Lower lobe of right lung (tissue), 2 donors: ENCODE results near the gene EFCAB8. TPM values are rescaled to one million over a fixed set of nuclear protein-coding genes. Genes with fewer than 3 reads are reported as not detected.

Experiments used
- ATAC-seq, 2 donors: fragments of 200-7000 bp; cut with Tn5 transposase; one replicate each; pipeline ENCODE4 v1.9.1; 2020 to 2022; ENCODE audit warnings: mild to moderate bottlenecking in 2 of 2, moderate library complexity in 2 of 2
- DNase-seq: peaks from one replicate; pipeline ENCODE4 v3.0.0-alpha.2; 2020
- H3K27ac ChIP-seq: fragments of 200-600 bp; one replicate; pipeline ENCODE4 v1.8.0; 2022
- H3K27me3 ChIP-seq: fragments of 200-600 bp; one replicate; pipeline ENCODE4 v1.8.0; 2022; ENCODE audit warnings: low read depth
- H3K36me3 ChIP-seq: fragments of 200-600 bp; one replicate; pipeline ENCODE4 v1.8.0; 2022; ENCODE audit warnings: mild to moderate bottlenecking
- H3K4me1 ChIP-seq: fragments of 200-600 bp; one replicate; pipeline ENCODE4 v1.8.0; 2022
- H3K4me3 ChIP-seq: fragments of 200-600 bp; one replicate; pipeline ENCODE4 v1.8.0; 2022; ENCODE audit warnings: mild to moderate bottlenecking
- H3K9me3 ChIP-seq: fragments of 200-600 bp; one replicate; pipeline ENCODE4 v1.8.0; 2022
- CTCF ChIP-seq: fragments of 200-600 bp; IDR thresholded peaks from one replicate; pipeline ENCODE4 v1.8.0; 2022; ENCODE audit warnings: antibody characterized with exemption, mild to moderate bottlenecking
- intact Hi-C: fragments of 100-400 bp; cut with DNase I; formaldehyde crosslinking; loops from one replicate; pipeline ENCODE4 v1.11.0; 2022
- total RNA-seq: library from RNA; stranded (reverse); fragmentation: NEBNext Ultra II Directional; extraction: Animal tissue kit (Norgen Biotek cat#: 25700); gene quantifications from one replicate; pipeline ENCODE4 v1.2.1, GENCODE V29; 2021
- donor health status: DM: no; HTN: yes; CAD: no; lungs with severe emphysema.

EFCAB8 gene
- total RNA-seq, 1 donor from 2014 or later, result 0.30 TPM

- no peaks in the 10 kb centered on the region for H3K36me3 ChIP-seq
- H3K27ac ChIP-seq, result no peak overlapping the region
- H3K4me1 ChIP-seq, result no peaks in the 10 kb centered on the region
- no peak overlapping the region for H3K4me3 ChIP-seq
- no peak for TF ChIP-seq CTCF
- intact Hi-C loops, result no loop called here
- H3K27me3 ChIP-seq, result no peaks in the 10 kb centered on the region
- no peak for ATAC-seq
- DNase-seq, result no peak
- no peaks in the 10 kb centered on the region for H3K9me3 ChIP-seq
Measured at GRCh38 chr20:32870985-32871384, 12.3 kb downstream of the EFCAB8 start.

GRCh38 chr20:32871627-32872160, 13.0 kb downstream of the EFCAB8 start:
- no peak for TF ChIP-seq CTCF
- H3K27ac ChIP-seq, result no peak overlapping the region
- no peaks in the 10 kb centered on the region for H3K9me3 ChIP-seq
- H3K4me3 ChIP-seq, result no peak overlapping the region
- no peaks in the 10 kb centered on the region for H3K27me3 ChIP-seq
- intact Hi-C loops, result no loop called here
- no peaks in the 10 kb centered on the region for H3K4me1 ChIP-seq
- no peaks in the 10 kb centered on the region for H3K36me3 ChIP-seq
- DNase-seq (no peak), ATAC-seq (peak; percentile 62 to 72)

GRCh38 chr20:32872266-32872665, 13.5 kb downstream of the EFCAB8 start:
- no peak overlapping the region for H3K27ac ChIP-seq

GRCh38 chr20:32875673-32876072, 16.9 kb downstream of the EFCAB8 start:
- no peaks in the 10 kb centered on the region for H3K36me3 ChIP-seq
- no peaks in the 10 kb centered on the region for H3K9me3 ChIP-seq
- no peak overlapping the region for H3K4me3 ChIP-seq
- no peak for ATAC-seq
- intact Hi-C loops, result no loop called here
- no peaks in the 10 kb centered on the region for H3K4me1 ChIP-seq
- H3K27ac ChIP-seq, result no peak overlapping the region
- DNase-seq, result no peak
- H3K27me3 ChIP-seq, result no peaks in the 10 kb centered on the region
- no peak for TF ChIP-seq CTCF

More at GRCh38 chr20:32872266-32872665, 13.5 kb downstream of the EFCAB8 start:
- ATAC-seq, result no peak
- TF ChIP-seq CTCF, result no peak
- no peaks in the 10 kb centered on the region for H3K9me3 ChIP-seq
- no peaks in the 10 kb centered on the region for H3K4me1 ChIP-seq
- H3K36me3 ChIP-seq, result no peaks in the 10 kb centered on the region
- DNase-seq, result no peak
- no peak overlapping the region for H3K4me3 ChIP-seq
- intact Hi-C loops, result no loop called here
- no peaks in the 10 kb centered on the region for H3K27me3 ChIP-seq

- Histone ChIP-seq H3K36me3 (no peaks in the 10 kb centered on the region), H3K27ac (no peak overlapping the region), H3K27me3 (no peaks in the 10 kb centered on the region), H3K4me1 (no peaks in the 10 kb centered on the region), H3K9me3 (no peaks in the 10 kb centered on the region), H3K4me3 (no peak overlapping the region)
- ATAC-seq, result no peak
- intact Hi-C loops, result no loop called here
- TF ChIP-seq CTCF, result no peak
- no peak for DNase-seq
Measured at GRCh38 chr20:32877507-32877906, 18.8 kb downstream of the EFCAB8 start.

- no peak overlapping the region for H3K27ac ChIP-seq
- H3K9me3 ChIP-seq, result no peaks in the 10 kb centered on the region
- H3K4me3 ChIP-seq, result no peak overlapping the region
- no peaks in the 10 kb centered on the region for H3K4me1 ChIP-seq
- intact Hi-C loops, result no loop called here
- TF ChIP-seq CTCF, result no peak
- ATAC-seq (no peak), DNase-seq (no peak)
- H3K27me3 ChIP-seq, result no peaks in the 10 kb centered on the region
- no peaks in the 10 kb centered on the region for H3K36me3 ChIP-seq
Measured at GRCh38 chr20:32878820-32879219, 20.1 kb downstream of the EFCAB8 start.
